Ureter (tissue), 1 donor: Measurements from ENCODE around the gene ZG16B. TPM values are rescaled to one million over a fixed set of nuclear protein-coding genes. Genes with fewer than 3 reads are reported as not detected.

Experiments
- DNase-seq: peaks from one replicate; pipeline ENCODE4 v3.0.0-alpha.2; 2020; ENCODE audit warnings: low spot score
- total RNA-seq: library from RNA; stranded (reverse); gene quantifications from one replicate; pipeline ENCODE4 v1.2.4, GENCODE V29; 2023
- donor health status: DM: yes; HTN: yes; CAD: no.

ZG16B gene
- total RNA-seq, 1 donor from 2014 or later = 31.8 TPM

DNA sequence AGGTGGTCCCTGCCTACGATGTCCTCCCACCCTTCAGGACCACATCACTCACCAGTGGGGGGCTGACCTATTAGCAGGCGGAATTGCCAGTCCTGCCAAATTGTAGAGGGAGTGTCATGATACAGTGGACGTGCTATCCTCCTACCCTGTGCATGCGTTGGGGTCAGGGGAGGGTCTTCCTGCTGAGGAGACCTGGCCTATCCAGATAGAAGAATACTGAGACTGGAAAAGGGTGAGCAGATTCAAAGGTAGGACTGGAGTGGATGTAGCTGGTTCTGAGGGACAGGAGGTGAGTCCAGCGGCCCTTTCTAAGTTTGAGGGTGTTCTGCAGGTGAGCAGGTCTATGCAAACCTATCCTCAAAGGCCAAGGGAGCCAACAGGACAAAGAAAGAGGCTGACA, 23.8 kb upstream of the ZG16B start:
- no peak for DNase-seq

DNA sequence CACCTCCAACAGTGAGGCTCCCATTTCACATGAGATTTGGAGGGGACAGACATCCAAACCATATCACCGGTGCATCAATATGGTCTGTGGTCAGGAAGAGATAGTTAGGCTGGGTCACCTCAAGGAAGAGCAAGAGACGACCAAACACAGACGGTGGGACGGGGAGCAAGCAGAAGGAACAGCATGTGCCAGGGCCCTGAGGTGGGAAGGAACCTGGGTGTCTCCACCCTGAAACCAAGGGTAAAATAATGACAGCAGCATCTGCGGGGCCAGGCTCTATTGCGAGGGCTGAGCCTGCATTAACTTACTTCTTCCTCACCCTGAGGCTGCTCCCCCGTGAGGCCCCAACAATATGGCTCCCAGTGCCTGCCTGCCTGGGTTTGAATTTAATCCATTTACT, 21.9 kb upstream of the ZG16B start:
- no peak for DNase-seq

DNA sequence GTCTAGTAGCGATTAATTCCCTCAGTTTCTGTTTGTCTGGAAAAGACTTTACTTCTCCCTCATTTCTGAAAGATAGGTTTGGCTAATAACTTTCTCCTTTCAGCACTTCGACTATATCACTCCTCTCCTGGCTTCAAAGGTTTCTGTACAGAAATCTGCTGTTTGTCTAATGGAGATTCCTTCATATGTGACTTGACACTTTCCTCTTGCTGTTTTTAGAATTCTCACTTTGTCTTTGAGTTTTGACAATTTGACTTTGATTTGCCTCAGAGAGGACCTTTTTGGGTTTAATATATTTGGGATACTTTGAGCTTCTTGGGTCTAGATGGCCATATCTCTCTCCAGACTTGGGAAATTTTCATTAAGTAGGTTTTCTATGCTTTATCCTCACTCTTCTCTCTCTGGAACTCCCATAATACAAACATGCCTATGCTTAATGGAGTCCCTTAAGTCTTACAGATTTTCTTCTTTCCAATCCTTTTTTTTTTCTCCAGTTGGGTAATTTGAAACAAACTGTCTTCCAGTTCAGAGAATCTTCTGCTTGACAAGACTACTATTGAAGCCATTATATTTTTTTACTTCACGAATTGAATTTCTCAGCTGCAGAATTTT, 20.8 kb upstream of the ZG16B start:
- no peak for DNase-seq

DNA sequence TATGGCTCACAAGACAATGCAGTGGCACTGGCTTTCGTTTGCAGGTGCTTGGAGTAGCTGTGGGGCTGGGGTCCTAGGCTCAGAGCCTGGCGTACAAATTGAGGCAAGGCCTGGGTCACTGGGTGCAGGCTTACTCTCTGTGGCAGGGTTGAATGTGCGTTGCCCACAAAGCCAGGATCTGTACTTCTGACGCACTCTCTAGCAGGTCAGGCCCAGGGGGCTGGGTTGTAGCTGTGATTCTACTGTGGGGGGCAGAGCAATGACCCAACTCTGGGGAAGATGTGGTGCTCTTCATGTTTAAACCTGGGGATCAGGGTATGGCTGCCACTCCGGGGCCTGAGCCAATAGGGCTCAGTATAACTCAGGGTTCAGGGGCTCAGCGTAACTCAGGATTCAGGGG, 19.5 kb upstream of the ZG16B start:
- DNase-seq = no peak

DNA sequence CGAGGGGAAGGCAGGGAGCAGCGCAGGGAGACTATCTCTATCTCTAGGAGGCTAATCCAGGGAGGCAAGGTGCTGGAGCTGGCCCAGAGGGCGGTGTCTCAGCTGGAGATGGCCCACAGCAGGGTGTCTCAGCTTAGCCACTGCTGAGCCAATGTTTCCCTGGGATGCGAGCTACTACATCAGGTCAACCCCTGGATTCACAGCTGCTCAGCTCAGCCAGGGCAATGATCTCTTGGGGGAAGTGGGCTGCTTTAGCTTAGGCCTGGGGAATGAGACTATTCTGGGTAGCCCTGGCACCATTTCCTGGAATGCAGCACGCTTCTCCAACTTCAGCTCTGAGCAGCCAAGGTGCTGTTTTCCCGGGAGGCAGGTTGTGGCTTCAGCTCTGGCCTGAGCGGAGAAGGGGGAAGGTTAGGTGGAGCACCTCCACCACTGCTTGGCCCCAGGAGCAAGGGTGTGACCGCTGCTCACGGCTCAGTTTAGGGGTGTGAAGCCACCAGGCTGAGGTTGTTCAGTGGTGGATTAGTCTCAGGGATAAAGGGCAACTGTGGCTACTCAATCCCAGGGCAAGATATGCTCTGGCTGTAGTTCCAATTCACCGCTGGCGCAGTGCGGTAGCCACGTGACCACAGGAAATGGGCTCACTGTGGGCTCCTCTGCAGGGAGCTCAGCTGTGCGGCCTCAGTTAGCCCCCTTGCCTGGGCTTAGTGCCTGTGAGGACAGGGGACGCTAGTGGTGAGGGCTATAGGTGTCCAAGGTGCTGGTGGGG, 18.2 kb upstream of the ZG16B start:
- DNase-seq = no peak

DNA sequence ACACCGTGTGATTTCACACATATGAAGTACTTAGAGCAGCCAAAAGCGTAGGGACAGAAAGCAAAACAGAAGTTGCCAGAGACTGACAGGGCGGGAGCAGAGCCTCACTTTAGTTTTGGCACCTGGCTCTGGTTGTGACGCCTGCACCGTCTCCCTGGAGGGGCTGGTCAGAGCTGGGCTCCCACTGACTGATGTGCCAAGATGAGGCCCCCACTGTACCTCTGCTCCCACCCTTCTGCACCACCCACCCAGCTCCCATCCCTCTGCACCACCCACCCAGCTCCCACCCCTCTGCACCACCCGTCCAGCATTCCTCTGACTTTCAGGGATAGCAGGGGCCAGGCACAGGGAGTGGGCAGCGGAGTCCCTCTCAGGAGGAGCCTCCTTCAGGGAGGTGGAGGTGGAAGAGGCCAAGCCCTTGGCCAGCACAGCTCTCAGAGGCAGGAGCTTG, 16.3 kb upstream of the ZG16B start:
- no peak for DNase-seq

DNA sequence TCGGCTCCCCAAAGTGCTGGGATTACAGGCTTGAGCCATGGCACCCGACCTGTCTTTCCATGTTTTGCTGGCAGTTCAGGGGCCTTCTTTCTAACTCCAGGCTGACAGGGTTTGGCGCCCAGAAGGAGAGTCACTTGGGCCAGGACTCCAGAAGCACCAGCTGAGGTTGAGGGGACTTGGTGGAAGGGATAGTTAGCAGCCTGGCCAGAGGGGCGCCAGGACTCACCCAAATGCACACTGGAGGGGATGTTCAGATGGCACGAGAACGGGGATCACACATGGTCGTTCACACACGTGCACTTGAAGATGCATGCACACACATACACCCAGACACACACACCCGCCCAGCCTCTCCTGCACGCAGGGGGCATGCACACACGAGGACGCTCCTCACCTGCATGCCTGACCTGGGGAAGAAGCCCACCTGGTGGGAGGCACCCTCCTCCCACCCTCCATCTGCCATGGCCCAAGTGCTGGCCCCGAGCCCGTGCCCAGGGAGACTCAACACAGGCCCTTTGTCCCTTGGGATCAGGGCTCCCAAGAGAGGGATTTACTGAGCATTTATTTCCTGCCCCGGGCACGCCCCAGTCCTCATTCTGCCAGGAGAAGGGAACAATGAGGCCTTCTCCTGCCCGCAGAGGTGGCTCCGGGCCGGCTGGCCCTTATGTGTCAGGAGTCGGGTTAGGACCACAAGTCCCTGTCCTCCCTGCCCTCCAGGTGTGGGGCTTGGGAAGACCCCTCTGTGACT, 15.4 kb upstream of the ZG16B start:
- no peak for DNase-seq

DNA sequence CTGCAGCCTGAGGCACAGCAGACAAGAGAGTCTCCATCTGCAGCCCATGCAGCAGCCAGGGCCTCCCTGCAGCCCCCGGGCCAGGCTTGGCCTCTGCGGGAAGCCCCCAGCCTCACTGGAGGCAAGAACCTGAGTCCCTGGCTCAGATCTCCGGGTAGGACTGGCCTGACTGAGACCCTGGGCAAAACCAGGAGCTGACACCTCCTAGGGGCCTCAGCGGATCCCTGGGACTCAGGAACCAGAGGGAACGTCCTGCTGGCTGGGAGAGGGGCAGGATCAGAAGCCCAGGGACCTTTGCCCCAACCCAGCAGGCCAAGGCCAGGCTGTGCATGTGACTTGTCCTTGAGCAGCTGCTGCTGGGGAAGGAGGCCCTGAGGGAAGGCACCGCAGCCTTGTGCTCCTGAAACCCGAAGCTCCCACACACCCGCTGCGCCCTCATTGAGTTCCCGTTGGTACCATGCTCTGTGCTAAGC, 14.8 kb upstream of the ZG16B start:
- no peak for DNase-seq

DNA sequence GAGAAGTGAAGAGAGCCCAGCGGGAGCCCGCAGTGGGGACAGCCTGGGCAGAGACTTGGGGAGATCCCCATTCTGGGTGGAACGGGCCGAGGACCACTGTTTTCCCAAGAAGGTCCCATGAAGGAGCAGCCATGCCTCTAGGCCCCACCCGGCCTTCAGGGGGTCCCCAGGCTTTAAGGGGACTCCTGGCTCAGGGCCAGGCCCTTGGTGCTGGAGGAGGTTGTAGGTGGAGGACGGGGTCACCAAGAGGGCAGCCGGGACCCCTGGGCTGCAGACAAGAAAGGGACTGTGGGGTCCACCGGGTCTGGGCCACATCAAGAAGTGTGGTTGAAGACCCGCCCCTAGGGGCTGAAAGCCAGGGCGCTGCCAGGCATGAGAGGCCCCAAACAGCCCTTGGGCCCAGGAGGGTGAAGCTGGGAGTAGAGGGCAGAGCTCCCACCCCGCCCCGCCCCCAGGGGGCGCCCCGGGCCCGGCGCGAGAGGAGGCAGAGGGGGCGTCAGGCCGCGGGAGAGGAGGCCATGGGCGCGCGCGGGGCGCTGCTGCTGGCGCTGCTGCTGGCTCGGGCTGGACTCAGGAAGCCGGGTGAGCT, 13.3 kb upstream of the ZG16B start, which contains the start of gene PRSS21:
Gene PRSS21 (plus strand): TSS at position 487 of the 589 bp plus-strand sequence. CDS start 32 bp downstream, at position 519.
- no peak for DNase-seq

DNA sequence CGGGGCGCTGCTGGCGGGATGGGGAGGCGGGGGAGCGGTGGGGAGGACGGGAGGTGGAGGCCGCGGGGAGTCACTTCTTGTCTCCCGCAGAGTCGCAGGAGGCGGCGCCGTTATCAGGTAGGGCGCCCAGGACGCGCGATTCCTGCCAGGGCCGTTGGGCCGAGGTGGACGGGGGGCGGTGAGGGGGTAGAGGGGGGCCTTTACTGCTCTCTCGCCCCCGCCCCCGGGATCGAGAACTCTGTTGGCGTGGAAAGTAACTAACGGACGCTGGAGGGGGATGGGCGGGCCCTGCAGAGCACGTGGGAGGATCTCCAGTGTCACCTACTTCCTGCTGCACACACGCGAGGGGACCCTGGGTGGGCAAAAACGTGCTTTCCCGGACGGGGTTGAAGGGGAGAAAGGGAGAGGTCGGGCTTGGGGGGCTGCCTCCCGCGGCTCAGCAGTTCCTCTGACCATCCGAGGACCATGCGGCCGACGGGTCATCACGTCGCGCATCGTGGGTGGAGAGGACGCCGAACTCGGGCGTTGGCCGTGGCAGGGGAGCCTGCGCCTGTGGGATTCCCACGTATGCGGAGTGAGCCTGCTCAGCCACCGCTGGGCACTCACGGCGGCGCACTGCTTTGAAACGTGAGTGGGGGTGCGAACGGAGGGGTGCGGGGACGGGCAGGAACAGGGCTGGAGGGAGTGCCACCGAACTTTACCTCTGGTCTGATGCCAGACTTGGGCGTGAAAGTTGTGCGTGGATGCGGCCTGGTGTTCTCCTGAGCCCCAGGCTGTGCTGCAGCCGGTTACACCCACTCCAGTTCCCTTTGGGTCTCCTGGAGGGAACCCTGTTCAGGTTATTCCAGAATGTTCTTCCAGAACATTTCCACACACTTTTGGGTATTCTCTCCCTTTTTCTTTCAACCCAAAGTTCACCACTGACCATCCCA, 12.5 kb upstream of the ZG16B start:
- no peak for DNase-seq

DNA sequence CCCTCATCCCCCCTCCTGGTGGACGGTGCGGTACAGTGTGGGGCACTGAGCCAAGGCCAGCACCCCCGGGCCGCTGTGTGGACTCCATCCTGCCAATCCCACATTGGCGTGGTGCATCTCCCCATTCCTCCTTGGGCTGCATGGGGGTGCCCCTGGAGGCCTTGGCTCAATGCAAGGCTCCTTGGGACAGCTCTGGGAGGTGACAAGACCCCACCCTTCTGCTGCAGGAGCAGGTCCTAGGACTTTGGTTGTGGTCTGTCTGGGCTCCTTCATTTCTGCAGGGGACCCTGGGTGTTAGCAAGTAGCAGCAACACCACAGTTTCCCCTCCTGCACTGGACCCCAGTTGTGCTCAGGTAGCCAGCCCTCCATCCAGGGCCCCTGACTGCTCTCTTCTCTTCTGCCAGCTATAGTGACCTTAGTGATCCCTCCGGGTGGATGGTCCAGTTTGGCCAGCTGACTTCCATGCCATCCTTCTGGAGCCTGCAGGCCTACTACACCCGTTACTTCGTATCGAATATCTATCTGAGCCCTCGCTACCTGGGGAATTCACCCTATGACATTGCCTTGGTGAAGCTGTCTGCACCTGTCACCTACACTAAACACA, 11.7 kb upstream of the ZG16B start:
- DNase-seq = no peak

DNA sequence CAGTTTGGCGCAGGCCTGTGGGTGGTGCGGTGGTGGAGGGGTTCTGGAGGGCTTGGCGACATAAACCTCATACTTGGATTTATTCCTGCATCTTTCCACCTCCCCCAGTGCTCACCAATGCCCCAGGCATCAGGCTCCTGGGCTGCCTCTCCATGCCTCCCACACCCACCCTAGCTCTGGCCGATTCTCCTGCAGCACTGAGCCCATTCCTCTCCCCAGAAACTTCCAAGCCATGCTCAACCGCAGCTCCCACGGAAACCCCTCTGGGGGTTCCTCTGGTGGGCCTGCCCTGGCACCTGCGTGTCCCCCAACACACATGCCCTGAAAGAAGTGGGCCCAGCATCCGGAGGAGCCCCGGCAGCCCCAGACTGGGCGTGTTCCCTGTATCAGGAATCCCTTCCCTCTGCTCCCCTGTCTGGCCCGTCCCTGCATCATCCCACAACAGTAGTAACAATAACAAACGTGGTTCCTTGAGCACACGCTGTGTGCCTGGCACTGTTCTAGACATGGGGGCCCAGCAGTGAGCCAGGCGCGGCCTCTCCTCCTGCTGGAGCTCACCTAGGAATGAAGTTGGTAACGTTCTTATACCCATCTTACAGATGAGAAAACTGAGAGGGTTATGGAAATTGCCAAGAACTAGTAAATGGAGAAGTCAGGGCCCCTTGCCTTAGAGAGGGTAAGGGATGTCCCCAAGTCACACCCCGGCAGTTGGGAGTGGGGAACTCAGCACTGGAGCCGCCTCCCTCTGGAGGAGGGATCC, 10.7 kb upstream of the ZG16B start:
- no peak for DNase-seq

DNA sequence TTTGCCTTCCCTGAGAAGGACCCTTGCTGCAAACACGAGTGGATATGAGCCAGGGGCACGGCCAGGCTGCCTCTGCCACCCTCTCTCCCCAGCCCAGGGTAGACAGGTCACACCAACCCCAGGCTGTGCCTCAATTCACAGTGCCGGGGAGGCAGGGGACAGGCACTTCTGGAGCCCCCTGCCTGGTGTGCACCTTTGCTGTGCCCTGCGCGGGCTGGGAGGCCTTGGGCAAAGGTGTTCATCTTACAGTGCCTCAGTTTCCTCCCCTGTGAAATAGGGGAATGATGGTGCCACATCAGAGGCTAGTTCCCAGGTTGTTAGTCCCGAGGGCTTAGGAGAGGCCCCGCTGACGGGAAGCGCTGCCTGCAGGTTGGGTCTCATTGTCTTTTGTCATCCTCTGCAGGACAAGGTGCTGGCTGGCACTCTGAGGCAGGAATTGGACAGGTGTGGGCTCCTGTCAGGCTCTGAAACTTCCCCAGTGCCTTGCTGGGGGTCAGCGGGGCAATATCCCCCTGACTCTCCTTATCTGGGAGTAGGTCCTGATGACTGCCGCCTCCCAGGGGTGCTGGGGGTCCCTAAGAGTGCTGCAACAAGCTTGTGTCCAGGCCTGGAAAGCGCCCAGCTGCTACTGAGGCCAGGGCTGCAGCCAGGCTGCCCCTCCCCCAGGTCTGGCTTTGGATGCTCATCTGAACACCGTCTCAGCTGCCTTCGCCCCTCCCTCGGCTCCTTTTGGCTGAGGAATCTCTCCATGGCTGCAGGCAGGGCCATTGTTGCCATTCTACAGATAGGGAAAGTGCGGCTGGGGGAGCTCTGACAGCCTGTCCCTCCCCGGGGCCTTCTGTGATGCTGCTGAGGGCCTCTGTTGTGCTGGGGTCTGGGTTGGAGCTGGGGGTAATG, 9.9 kb upstream of the ZG16B start:
- no peak for DNase-seq

DNA sequence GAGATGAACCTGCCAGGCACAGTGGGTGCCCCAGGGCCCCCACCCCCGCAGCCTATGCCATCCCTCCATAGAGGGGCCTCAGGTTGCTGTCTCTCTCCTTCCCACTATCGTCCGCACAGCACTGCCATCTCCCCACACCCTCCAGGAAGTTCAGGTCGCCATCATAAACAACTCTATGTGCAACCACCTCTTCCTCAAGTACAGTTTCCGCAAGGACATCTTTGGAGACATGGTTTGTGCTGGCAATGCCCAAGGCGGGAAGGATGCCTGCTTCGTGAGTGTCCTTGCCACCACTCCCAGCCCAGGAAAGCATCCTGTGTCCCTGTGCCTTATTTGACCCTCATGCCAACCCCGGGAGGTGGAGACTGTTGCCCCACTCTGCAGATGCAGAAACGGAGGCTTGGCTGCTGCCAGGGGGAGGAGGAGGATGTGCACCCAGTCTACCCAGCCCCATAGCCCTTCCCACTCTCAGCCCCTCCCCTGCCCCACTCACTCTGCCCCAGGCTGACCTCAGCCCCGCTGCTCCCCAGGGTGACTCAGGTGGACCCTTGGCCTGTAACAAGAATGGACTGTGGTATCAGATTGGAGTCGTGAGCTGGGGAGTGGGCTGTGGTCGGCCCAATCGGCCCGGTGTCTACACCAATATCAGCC, 9.1 kb upstream of the ZG16B start:
- no peak for DNase-seq

DNA sequence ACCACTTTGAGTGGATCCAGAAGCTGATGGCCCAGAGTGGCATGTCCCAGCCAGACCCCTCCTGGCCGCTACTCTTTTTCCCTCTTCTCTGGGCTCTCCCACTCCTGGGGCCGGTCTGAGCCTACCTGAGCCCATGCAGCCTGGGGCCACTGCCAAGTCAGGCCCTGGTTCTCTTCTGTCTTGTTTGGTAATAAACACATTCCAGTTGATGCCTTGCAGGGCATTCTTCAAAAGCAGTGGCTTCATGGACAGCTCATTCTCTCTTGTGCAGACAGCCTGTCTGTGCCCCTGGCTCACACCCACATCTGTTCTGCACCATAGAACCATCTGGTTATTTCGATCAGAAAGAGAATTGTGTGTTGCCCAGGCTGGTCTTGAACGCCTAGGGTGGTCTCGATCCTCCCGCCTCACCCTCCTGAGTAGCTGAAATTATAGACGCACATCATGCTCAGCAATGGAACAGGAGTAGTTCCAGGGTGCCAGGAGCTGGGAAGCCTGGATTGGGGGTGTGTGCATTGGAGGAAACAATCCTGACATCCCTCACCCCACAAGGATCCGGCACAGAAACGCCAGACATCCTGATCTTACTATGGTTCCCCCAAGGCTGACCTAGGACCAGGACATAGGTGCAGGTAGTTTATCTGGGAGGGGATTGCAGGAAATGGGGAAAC, 8.5 kb upstream of the ZG16B start:
- DNase-seq = no peak

DNA sequence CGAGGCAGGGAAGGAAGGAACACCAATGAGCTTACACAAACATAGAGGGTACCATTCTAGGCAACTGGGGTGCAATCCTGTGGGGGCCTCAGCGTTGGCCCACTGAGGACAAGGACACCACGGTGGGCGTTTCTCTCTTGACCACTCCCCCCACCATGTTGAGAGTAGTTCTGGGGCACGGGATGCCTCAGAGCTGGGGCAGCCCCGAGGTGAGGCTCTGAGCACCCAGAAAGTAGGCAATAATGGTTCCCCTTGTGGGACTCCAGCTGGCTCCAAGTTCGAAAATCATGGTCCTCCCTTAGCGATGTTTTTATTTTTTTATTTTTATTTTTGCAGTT, 8.0 kb upstream of the ZG16B start:
- DNase-seq = no peak

DNA sequence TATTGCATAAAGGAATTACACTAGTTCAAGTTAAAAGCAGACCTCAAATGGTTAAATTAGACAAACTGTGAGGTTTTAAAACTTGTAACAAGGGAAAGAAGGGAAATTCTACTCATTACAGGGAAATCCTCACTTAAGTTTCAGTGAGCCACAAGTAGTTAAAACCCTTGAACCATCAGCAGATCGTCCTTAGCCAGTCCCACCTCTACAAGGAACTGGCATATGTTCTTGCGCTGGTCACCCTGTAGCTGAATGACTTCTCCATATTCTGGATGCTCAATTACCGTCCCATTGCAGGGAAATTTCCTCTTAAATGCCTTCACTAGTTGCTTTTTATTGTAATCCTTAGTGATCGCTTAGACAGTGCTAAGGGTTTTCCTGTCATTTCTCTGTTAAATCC, 7.6 kb upstream of the ZG16B start:
- DNase-seq = no peak

DNA sequence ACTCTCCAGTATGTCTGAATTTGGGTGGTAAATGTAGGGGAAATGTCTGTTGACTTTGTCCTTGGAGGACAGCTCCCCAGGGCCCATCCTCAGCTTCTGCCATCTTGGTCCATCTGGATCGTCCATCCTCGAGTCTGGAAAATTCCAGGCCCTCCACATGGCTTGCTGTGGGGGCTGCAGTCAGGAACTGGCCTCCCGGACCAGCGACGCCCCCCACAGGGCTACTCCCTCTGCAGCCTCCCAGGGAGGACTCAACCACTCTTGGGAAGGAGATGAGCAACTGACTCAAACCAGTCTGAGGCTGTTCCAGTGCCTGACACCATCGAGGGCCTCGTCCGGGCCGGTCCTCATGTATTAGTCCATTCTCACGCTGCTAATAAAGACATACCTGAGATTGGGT, 5.5 kb upstream of the ZG16B start:
- DNase-seq = no peak
